CD14-positive monocyte (primary cell): Measurements from ENCODE around the gene TRPM6. TPM values are rescaled to one million over a fixed set of nuclear protein-coding genes. Genes with fewer than 3 reads are reported as not detected.

Experiments used
- DNase-seq, 3 donors: peaks; one replicate each; pipeline ENCODE4 v3.0.0-alpha.2; 2011 to 2022
- H2AFZ ChIP-seq: 2 replicates; pipeline ENCODE4 v1.6.0; 2012; ENCODE audit warnings: mild to moderate bottlenecking, low read depth, low read length, inconsistent platforms; ENCODE audit not compliant: insufficient read depth, poor library complexity, severe bottlenecking
- H3K27ac ChIP-seq, 2 donors: 1 replicate in 1 of 2; 2 replicates in 1 of 2; pipeline ENCODE4 v1.5.1; 2012 to 2013; ENCODE audit warnings: low read length in 2 of 2, control low read depth in 1 of 2, inconsistent platforms in 1 of 2, low read depth in 1 of 2, mild to moderate bottlenecking in 1 of 2
- H3K27me3 ChIP-seq, 2 donors: one replicate each; pipeline versions ENCODE4 v1.6.0 to v1.6.1; 2011 to 2013; ENCODE audit warnings: low read length in 2 of 2; ENCODE audit not compliant: control insufficient read depth in 2 of 2, insufficient read depth in 2 of 2
- H3K36me3 ChIP-seq, 2 donors: replicated peaks in 1 of 2; 1 replicate in 1 of 2; 2 replicates in 1 of 2; pipeline versions ENCODE4 v1.5.1 to v1.6.1; 2012 to 2013; ENCODE audit warnings: low read length in 2 of 2, control low read depth in 1 of 2, inconsistent platforms in 1 of 2, mild to moderate bottlenecking in 1 of 2; ENCODE audit not compliant: insufficient read depth in 2 of 2, control insufficient read depth in 1 of 2
- H3K4me1 ChIP-seq, 2 donors: 1 replicate in 1 of 2; 2 replicates in 1 of 2; pipeline versions ENCODE4 v1.5.1 to v1.6.1; 2012 to 2013; ENCODE audit warnings: low read length in 2 of 2, control low read depth in 1 of 2, inconsistent platforms in 1 of 2, mild to moderate bottlenecking in 1 of 2, moderate library complexity in 1 of 2; ENCODE audit not compliant: insufficient read depth in 2 of 2, control insufficient read depth in 1 of 2
- H3K4me2 ChIP-seq: replicated peaks from 2 replicates; pipeline ENCODE3; 2012; ENCODE audit warnings: low read length, moderate library complexity, mild to moderate bottlenecking; ENCODE audit not compliant: poor library complexity, severe bottlenecking; ENCODE audit errors: extremely low read depth
- H3K4me3 ChIP-seq, 3 experiments: fragments of 200-600 bp in 1 of 3; sonication (generic) in 1 of 3; replicated peaks in 1 of 3; 1 replicate in 2 of 3; 2 replicates in 1 of 3; pipeline ENCODE4 v1.5.1; 2011 to 2013; ENCODE audit warnings: low read length in 3 of 3, mild to moderate bottlenecking in 3 of 3, control low read depth in 2 of 3, low read depth in 2 of 3, inconsistent platforms in 1 of 3, moderate library complexity in 1 of 3
- H3K79me2 ChIP-seq: 2 replicates; pipeline ENCODE4 v1.6.0; 2012; ENCODE audit warnings: mild to moderate bottlenecking, control low read depth, inconsistent platforms, low read length, moderate library complexity; ENCODE audit not compliant: insufficient read depth
- H3K9ac ChIP-seq: 2 replicates; pipeline ENCODE4 v1.6.0; 2017; ENCODE audit warnings: low read length, mild to moderate bottlenecking; ENCODE audit not compliant: insufficient read depth, poor library complexity, severe bottlenecking
- H3K9me3 ChIP-seq, 2 donors: replicated peaks in 1 of 2; 1 replicate in 1 of 2; 2 replicates in 1 of 2; pipeline versions ENCODE4 v1.5.1 to v1.6.1; 2012 to 2013; ENCODE audit warnings: low read length in 2 of 2, control low read depth in 1 of 2; ENCODE audit not compliant: control insufficient read depth in 1 of 2, insufficient read depth in 1 of 2
- H4K20me1 ChIP-seq: 2 replicates; pipeline ENCODE4 v1.6.0; 2012; ENCODE audit warnings: mild to moderate bottlenecking, low read length, control low read depth, moderate library complexity; ENCODE audit not compliant: insufficient read depth
- H3K27ac Mint-ChIP-seq, 7 donors: one replicate each; pipeline ENCODE4 v1.8.0; 2020; ENCODE audit warnings: mild to moderate bottlenecking in 7 of 7, mixed read lengths in 7 of 7, moderate library complexity in 6 of 7, inconsistent platforms in 2 of 7
- H3K27me3 Mint-ChIP-seq, 3 donors: one replicate each; pipeline ENCODE4 v1.8.0; 2021 to 2022; ENCODE audit warnings: low read depth in 3 of 3, mild to moderate bottlenecking in 3 of 3, mixed read lengths in 3 of 3, moderate library complexity in 3 of 3, inconsistent platforms in 1 of 3
- H3K36me3 Mint-ChIP-seq, 2 donors: one replicate each; pipeline ENCODE4 v1.8.0; 2020; ENCODE audit warnings: mixed read lengths in 2 of 2, inconsistent platforms in 1 of 2, mild to moderate bottlenecking in 1 of 2
- H3K4me1 Mint-ChIP-seq: one replicate; pipeline ENCODE4 v1.8.0; 2020; ENCODE audit warnings: mild to moderate bottlenecking, mixed read lengths
- H3K4me3 Mint-ChIP-seq, 2 donors: one replicate each; pipeline ENCODE4 v1.8.0; 2020; ENCODE audit warnings: mild to moderate bottlenecking in 2 of 2, mixed read lengths in 2 of 2, moderate library complexity in 1 of 2
- H3K9me3 Mint-ChIP-seq, 7 donors: one replicate each; pipeline ENCODE4 v1.8.0; 2020 to 2022; ENCODE audit warnings: mixed read lengths in 7 of 7, mild to moderate bottlenecking in 6 of 7, moderate library complexity in 6 of 7, inconsistent platforms in 2 of 7
- CTCF ChIP-seq: fragments of 200-600 bp; IDR thresholded peaks from one replicate; pipeline ENCODE4 v1.8.0; 2022; ENCODE audit warnings: antibody characterized with exemption, mild to moderate bottlenecking
- WGBS: methylation state at CpG from one replicate; pipeline ENCODE4 v1.1.5; 2013; ENCODE audit warnings: missing lambda C conversion rate; ENCODE audit not compliant: insufficient coverage; 5-methylcytosine and 5-hydroxymethylcytosine counted together
- intact Hi-C, 2 donors: fragments of 100-400 bp; cut with micrococcal nuclease; formaldehyde crosslinking; loops; one replicate each; pipeline versions ENCODE4 v1.15.0 to v1.15.1; 2023
- polyA plus RNA-seq, 3 donors: library from polyadenylated mRNA; depleted of rRNA in 1 of 3; unstranded in 2 of 3; stranded (reverse) in 1 of 3; fragments of 300-500 nt in 2 of 3; fragments of >200 nt in 1 of 3; fragmentation: Illumina TruSeq in 2 of 3; gene quantifications; 1 replicate in 2 of 3; 2 replicates in 1 of 3; pipeline ENCODE4 v1.2.3, GENCODE V29; 2012 to 2021

Gene TRPM6
- polyA plus RNA-seq, 3 donors: not detected

- no peak for TF ChIP-seq CTCF
- no peak overlapping the region for H3K27ac ChIP-seq
- no peak for DNase-seq
- H3K9me3 ChIP-seq: no peaks in the 10 kb centered on the region
- H3K4me1 ChIP-seq: no peaks in the 10 kb centered on the region
- no peak overlapping the region for H3K4me2 ChIP-seq
- intact Hi-C loops: no loop called here
- no peaks in the 10 kb centered on the region for H3K36me3 ChIP-seq
- H3K27me3 ChIP-seq: no peaks in the 10 kb centered on the region
- H3K79me2 ChIP-seq: no peaks in the 10 kb centered on the region
- H3K9ac ChIP-seq: no peak overlapping the region
- H3K4me3 ChIP-seq: no peak overlapping the region
- no peak overlapping the region for H2AFZ ChIP-seq
- no peaks in the 10 kb centered on the region for H3K4me1 Mint-ChIP-seq
- no peaks in the 10 kb centered on the region for H4K20me1 ChIP-seq
- no peak overlapping the region for H3K27ac Mint-ChIP-seq
- no CpG with 5 or more reads among the region's 2 CpGs for WGBS
- no peaks in the 10 kb centered on the region for H3K36me3 Mint-ChIP-seq
- H3K27me3 Mint-ChIP-seq: peaks cover 0 to 3% (median 0%) of the 10 kb centered on the region in 3 donors
- peaks cover 0 to 1% (median 0%) of the 10 kb centered on the region in 7 donors for H3K9me3 Mint-ChIP-seq
- H3K4me3 Mint-ChIP-seq: no peak overlapping the region
Observed at GRCh38 chr9:74810200-74810599, 77.5 kb downstream of the TRPM6 start.

- Mint-ChIP-seq H3K4me3 (no peak overlapping the region), H3K36me3 (no peaks in the 10 kb centered on the region), H3K4me1 (no peaks in the 10 kb centered on the region), H3K27ac (no peak overlapping the region), H3K9me3 (peaks cover 0 to 4% (median 0%) of the 10 kb centered on the region in 7 donors), H3K27me3 (peaks cover 0 to 4% (median 1%) of the 10 kb centered on the region in 3 donors)
- H3K4me1 ChIP-seq: no peaks in the 10 kb centered on the region
- no CpG with 5 or more reads among the region's 2 CpGs for WGBS
- intact Hi-C loops: no loop called here
- H3K79me2 ChIP-seq: no peaks in the 10 kb centered on the region
- H2AFZ ChIP-seq: no peak overlapping the region
- no peak overlapping the region for H3K27ac ChIP-seq
- no peaks in the 10 kb centered on the region for H3K36me3 ChIP-seq
- H3K9ac ChIP-seq: no peak overlapping the region
- no peaks in the 10 kb centered on the region for H4K20me1 ChIP-seq
- H3K9me3 ChIP-seq: no peaks in the 10 kb centered on the region
- no peak for TF ChIP-seq CTCF
- H3K27me3 ChIP-seq: no peaks in the 10 kb centered on the region
- DNase-seq: no peak
- no peak overlapping the region for H3K4me3 ChIP-seq
- no peak overlapping the region for H3K4me2 ChIP-seq
Observed at GRCh38 chr9:74804018-74804385, 83.7 kb downstream of the TRPM6 start.
